ENCODE results near the gene PDS5B.

DNA sequence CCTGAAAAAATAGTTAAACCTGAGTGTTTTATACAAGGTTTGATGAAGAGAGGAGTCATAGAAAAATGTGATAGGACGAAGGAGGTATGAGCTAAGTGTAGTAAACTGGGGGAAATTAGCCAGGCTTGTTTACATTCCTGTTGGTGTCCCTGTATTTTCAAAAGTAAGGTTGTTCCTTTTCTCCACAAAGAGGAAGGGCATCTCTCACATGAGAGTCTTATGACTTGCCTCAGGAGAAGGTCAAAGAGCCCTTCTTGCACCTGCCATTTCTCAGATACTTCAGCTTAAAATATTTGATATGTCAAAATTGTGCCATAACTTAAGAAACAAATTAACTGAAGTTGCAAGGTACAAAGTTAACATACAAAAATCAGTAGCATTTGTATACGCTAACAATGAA lies 44.0 kb upstream of the PDS5B start:
- TF ChIP-seq, protein P1, sequence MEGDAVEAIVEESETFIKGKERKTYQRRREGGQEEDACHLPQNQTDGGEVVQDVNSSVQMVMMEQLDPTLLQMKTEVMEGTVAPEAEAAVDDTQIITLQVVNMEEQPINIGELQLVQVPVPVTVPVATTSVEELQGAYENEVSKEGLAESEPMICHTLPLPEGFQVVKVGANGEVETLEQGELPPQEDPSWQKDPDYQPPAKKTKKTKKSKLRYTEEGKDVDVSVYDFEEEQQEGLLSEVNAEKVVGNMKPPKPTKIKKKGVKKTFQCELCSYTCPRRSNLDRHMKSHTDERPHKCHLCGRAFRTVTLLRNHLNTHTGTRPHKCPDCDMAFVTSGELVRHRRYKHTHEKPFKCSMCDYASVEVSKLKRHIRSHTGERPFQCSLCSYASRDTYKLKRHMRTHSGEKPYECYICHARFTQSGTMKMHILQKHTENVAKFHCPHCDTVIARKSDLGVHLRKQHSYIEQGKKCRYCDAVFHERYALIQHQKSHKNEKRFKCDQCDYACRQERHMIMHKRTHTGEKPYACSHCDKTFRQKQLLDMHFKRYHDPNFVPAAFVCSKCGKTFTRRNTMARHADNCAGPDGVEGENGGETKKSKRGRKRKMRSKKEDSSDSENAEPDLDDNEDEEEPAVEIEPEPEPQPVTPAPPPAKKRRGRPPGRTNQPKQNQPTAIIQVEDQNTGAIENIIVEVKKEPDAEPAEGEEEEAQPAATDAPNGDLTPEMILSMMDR (IDR thresholded peaks at IDR 0.05 in 8 of 11, conservative IDR thresholded peaks at IDR 0.05 in 3 of 11) = no peak
- TF ChIP-seq POLR2AphosphoS5 (IDR thresholded peaks at IDR 0.05) (no peak), POLR2A (IDR thresholded peaks at IDR 0.05) (no peak)

Data from spleen (tissue), 7 donors.